GM10266 (cell line): ENCODE data around the gene ZSWIM4.
"Not testable (repeated sequence)": the region's sequence is repeated elsewhere in the genome, so short reads cannot be mapped to it uniquely, and the experiment has no call there.

Source experiments
- DNase-seq: peaks from one replicate; pipeline ENCODE4 v3.0.0; 2012; ENCODE audit errors: extremely low spot score
- CTCF ChIP-seq: IDR thresholded peaks from 2 replicates; pipeline ENCODE4 v1.5.1; 2012; ENCODE audit warnings: mild to moderate bottlenecking, low read depth; ENCODE audit not compliant: control insufficient read depth, insufficient read depth; ENCODE audit errors: missing control alignments

ZSWIM4 gene

GRCh38 chr19:13794757-13795589 lies at the start of gene ZSWIM4:
Gene ZSWIM4, plus strand, starts transcription at chr19:13795443. Its CDS starts 206 bp downstream, at chr19:13795649.
- DNase-seq = peak; percentile 99
- TF ChIP-seq CTCF = no peak

- no peak for TF ChIP-seq CTCF
- DNase-seq = no peak
Observed at GRCh38 chr19:13747098-13747453, 48.2 kb upstream of the ZSWIM4 start.

GRCh38 chr19:13748169-13748828 lies 46.9 kb upstream of the ZSWIM4 start:
- no peak for DNase-seq
- no peak for TF ChIP-seq CTCF

GRCh38 chr19:13751436-13751835 lies 43.8 kb upstream of the ZSWIM4 start:
- no peak for TF ChIP-seq CTCF
- DNase-seq = no peak

GRCh38 chr19:13753622-13754021 lies 41.6 kb upstream of the ZSWIM4 start:
- DNase-seq = not testable (repeated sequence)

GRCh38 chr19:13756210-13756609 lies 39.0 kb upstream of the ZSWIM4 start:
- DNase-seq = no peak
- no peak for TF ChIP-seq CTCF

- TF ChIP-seq CTCF = no peak
- DNase-seq = no peak
Observed at GRCh38 chr19:13757805-13758772, 37.2 kb upstream of the ZSWIM4 start.
